ENCODE measurements around the gene CADM2. TPM values are rescaled to one million over a fixed set of nuclear protein-coding genes. Genes with fewer than 3 reads are reported as not detected.
A peak's percentile ranks its signal among the peaks of the same experiment; 100 is the strongest.

Gene CADM2
- total RNA-seq, 1 experiment from 2014 or later: not detected

GRCh38 chr3:85574006-85574705, 615.4 kb downstream of the CADM2 start:
- no peak overlapping the region for H3K27ac ChIP-seq (ENCODE audit: low read depth, low read length)
- no peaks in the 10 kb centered on the region for H3K9me2 ChIP-seq (ENCODE audit: insufficient read depth)
- H3K9ac ChIP-seq (ENCODE audit: low read length): no peak overlapping the region
- POLR2A ChIA-PET: no interaction called here
- no peak for TF ChIP-seq JUND (IDR thresholded peaks at IDR 0.05)
- no peak for TF ChIP-seq TCF7L2 (IDR thresholded peaks at IDR 0.05; ENCODE audit: borderline replicate concordance, extremely low read depth, insufficient read depth, insufficient read length)
- no peak for TF ChIP-seq EZH2phosphoT487 (IDR thresholded peaks at IDR 0.05; ENCODE audit: borderline replicate concordance)
- TF ChIP-seq RAD21 (IDR thresholded peaks at IDR 0.05; ENCODE audit: low read depth): no peak
- ATAC-seq: no peak
- H3K36me3 ChIP-seq (ENCODE audit: control insufficient read depth in 1 of 2, insufficient read depth in 2 of 2, low read length in 2 of 2): no peaks in the 10 kb centered on the region
- RAD21 ChIA-PET (ENCODE audit: low non-redundant PET in 1 of 2, low total read pairs in 2 of 2, uncharacterized antibody in 2 of 2, unreplicated experiment in 2 of 2): no interaction called here
- no peak overlapping the region for H2AFZ ChIP-seq (ENCODE audit: low read depth, low read length, poor library complexity, severe bottlenecking)
- H3K9me3 ChIP-seq (ENCODE audit: control insufficient read depth in 1 of 2, insufficient read depth in 1 of 2, low read depth in 1 of 2, low read length in 2 of 2): peaks cover 0 to 4% of the 10 kb centered on the region in 2 experiments; a peak in 2 of 4 replicates
- BruUV-seq (replicated peaks): no TSS peak
- H4K20me1 ChIP-seq (ENCODE audit: insufficient read depth): no peaks in the 10 kb centered on the region
- intact Hi-C loops (cut with micrococcal nuclease): no loop called here
- no peaks in the 10 kb centered on the region for H3K27me3 ChIP-seq (ENCODE audit: insufficient read depth, low read length)
- no peak overlapping the region for H3K4me2 ChIP-seq (ENCODE audit: low read length)
- no peak overlapping the region for H3K4me3 ChIP-seq (replicated peaks in 1 of 2; ENCODE audit: low read depth in 1 of 2, low read length in 2 of 2)
- H3K4me1 ChIP-seq (ENCODE audit: control insufficient read depth in 1 of 2, insufficient read depth in 2 of 2, low read length in 2 of 2): no peaks in the 10 kb centered on the region
- H3K79me2 ChIP-seq (ENCODE audit: insufficient read depth, low read length): no peaks in the 10 kb centered on the region
- DNase-seq (ENCODE audit: low read depth, low spot score): no peak
- CTCF ChIA-PET: no interaction called here

- ChIA-PET RAD21 (ENCODE audit: low non-redundant PET in 1 of 2, low total read pairs in 2 of 2, uncharacterized antibody in 2 of 2, unreplicated experiment in 2 of 2) (no interaction called here), CTCF (no interaction called here), POLR2A (no interaction called here)
- no TSS peak for BruUV-seq (replicated peaks)
- peaks cover 0 to 6% of the 10 kb centered on the region in 2 experiments; a peak in 2 of 4 replicates for H3K9me3 ChIP-seq (ENCODE audit: control insufficient read depth in 1 of 2, insufficient read depth in 1 of 2, low read depth in 1 of 2, low read length in 2 of 2)
- no peak overlapping the region for H3K4me3 ChIP-seq (replicated peaks in 1 of 2; ENCODE audit: low read depth in 1 of 2, low read length in 2 of 2)
- DNase-seq (ENCODE audit: low read depth, low spot score) (peak; percentile 24), ATAC-seq (no peak)
- no peaks in the 10 kb centered on the region for H3K36me3 ChIP-seq (ENCODE audit: control insufficient read depth in 1 of 2, insufficient read depth in 2 of 2, low read length in 2 of 2)
- H3K9me2 ChIP-seq (ENCODE audit: insufficient read depth): no peaks in the 10 kb centered on the region
- no peaks in the 10 kb centered on the region for H3K79me2 ChIP-seq (ENCODE audit: insufficient read depth, low read length)
- no peak overlapping the region for H3K27ac ChIP-seq (ENCODE audit: low read depth, low read length)
- TF ChIP-seq TCF7L2 (IDR thresholded peaks at IDR 0.05; ENCODE audit: borderline replicate concordance, extremely low read depth, insufficient read depth, insufficient read length) (peak; percentile 28), EZH2 (IDR thresholded peaks at IDR 0.05) (no peak), CBX3 (IDR thresholded peaks at IDR 0.05; ENCODE audit: low read depth) (no peak), CTCF (IDR thresholded peaks at IDR 0.05 in 2 of 3, conservative IDR thresholded peaks at IDR 0.05 in 1 of 3; ENCODE audit: borderline replicate concordance in 1 of 3, insufficient read depth in 1 of 3, low read depth in 2 of 3, low read length in 2 of 3) (peak in 2 of 3 experiments; percentile 62 to 64; a peak in 4 of 6 replicates), CEBPB (IDR thresholded peaks at IDR 0.05; ENCODE audit: low read depth) (no peak), RAD21 (IDR thresholded peaks at IDR 0.05; ENCODE audit: low read depth) (peak; percentile 40)
- no peaks in the 10 kb centered on the region for H4K20me1 ChIP-seq (ENCODE audit: insufficient read depth)
- no peaks in the 10 kb centered on the region for H3K4me1 ChIP-seq (ENCODE audit: control insufficient read depth in 1 of 2, insufficient read depth in 2 of 2, low read length in 2 of 2)
- H3K27me3 ChIP-seq (ENCODE audit: insufficient read depth, low read length): no peaks in the 10 kb centered on the region
- no peak overlapping the region for H3K9ac ChIP-seq (ENCODE audit: low read length)
- no peak overlapping the region for H3K4me2 ChIP-seq (ENCODE audit: low read length)
- H2AFZ ChIP-seq (ENCODE audit: low read depth, low read length, poor library complexity, severe bottlenecking): no peak overlapping the region
- intact Hi-C loops (cut with micrococcal nuclease): no loop called here
Measured at GRCh38 chr3:85576091-85576690, 617.4 kb downstream of the CADM2 start.
